ENCODE measurements around the gene TRIM27.
"Not testable (repeated sequence)": the region's sequence is repeated elsewhere in the genome, so short reads cannot be mapped to it uniquely, and the experiment has no call there.

Gene TRIM27, protein sequence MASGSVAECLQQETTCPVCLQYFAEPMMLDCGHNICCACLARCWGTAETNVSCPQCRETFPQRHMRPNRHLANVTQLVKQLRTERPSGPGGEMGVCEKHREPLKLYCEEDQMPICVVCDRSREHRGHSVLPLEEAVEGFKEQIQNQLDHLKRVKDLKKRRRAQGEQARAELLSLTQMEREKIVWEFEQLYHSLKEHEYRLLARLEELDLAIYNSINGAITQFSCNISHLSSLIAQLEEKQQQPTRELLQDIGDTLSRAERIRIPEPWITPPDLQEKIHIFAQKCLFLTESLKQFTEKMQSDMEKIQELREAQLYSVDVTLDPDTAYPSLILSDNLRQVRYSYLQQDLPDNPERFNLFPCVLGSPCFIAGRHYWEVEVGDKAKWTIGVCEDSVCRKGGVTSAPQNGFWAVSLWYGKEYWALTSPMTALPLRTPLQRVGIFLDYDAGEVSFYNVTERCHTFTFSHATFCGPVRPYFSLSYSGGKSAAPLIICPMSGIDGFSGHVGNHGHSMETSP

DNA sequence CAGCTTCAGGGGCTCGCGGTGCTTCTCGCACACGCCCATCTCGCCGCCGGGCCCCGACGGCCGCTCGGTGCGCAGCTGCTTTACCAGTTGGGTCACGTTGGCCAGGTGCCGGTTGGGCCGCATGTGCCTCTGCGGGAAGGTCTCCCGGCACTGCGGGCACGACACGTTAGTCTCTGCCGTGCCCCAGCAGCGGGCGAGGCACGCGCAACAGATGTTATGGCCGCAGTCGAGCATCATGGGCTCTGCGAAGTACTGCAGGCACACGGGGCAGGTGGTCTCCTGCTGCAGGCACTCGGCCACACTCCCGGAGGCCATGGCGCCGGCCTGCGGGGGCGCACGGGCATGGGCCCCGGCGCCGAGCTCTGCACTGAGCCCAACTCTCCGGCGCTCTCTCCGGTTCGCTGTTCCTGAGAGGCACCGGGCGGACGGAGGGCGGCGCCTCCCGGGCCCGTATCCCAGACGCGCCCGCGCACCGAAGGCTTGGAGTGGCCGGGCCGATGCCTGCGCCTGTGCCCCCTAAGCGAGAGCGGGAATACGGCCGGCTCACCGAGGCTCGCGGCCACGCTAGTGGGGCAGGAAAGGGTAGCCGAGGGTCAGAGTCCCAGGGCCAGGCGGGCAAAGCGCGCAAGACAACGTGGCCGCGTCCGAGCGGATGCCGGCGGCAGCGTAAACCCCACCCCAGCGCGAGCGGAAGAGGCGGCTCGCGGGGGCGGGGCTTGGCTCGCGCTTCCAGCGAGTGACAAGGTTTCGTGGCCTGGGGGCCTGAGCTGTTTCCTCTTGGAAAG is at the start of gene TRIM27:
Gene TRIM27, minus strand, starts transcription at position 668 of the 785 bp plus-strand sequence. Its CDS starts 353 bp downstream, at position 315.
- peak; percentile 71 for DNase-seq

DNA sequence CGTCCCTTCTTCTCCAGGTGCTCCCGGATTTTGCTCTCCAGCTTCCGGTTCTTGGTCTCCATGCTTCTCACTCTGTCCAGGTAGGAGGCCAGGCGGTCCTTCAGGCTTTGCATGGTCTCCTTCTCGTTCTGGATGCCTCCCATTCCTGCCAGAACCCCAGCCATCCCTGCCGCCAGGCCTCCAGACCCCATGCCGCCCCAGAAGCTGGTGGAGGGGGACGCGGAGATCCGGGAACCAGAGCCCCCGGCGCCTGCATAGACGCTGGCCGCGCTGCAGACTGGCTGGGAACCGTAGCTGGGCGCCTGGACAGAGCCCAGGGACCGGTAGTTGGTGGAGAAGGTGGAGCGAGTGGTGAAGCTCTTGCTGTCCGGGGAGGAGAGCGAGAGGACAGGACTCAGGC is 46.3 kb upstream of the TRIM27 start:
- not testable (repeated sequence) for DNase-seq

DNA sequence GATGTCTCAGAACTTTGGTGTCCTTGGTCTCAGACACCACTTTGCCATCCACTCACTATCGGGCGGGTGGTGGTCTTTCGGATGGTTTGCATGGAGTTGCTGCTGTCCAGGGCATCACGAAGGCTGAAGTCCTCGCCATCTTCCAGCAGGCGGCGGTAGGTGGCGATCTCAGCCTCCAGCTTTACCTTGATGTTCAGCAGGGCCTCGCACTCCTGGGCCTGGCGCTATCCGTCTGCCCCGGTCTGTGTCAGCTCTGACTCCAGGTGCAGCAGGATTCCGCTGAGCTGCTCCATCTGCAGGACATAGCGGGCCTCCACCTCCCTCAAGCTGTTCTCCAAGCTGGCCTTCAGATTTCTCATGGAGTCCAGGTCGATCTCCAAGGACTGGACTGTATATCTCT is 45.3 kb upstream of the TRIM27 start:
- DNase-seq: no peak

DNA sequence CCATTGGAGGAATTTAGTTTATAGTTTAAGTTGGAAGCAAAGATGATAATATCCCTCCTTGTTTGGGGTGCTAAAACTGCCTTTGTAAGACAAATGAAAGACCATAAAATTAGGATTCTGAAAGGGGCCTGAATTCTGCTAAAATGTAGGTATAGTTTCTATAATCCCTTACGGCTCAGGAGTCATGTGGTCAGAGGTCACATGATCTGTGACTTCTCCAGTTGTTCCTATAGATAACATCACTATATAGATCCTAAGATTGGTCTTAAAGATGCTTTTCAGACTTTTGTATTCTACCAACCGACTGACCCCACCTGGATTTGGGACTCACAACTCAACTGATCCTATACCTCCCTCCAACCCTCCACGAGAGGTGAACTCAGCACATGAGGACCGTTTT is 44.7 kb upstream of the TRIM27 start:
- DNase-seq: no peak

DNA sequence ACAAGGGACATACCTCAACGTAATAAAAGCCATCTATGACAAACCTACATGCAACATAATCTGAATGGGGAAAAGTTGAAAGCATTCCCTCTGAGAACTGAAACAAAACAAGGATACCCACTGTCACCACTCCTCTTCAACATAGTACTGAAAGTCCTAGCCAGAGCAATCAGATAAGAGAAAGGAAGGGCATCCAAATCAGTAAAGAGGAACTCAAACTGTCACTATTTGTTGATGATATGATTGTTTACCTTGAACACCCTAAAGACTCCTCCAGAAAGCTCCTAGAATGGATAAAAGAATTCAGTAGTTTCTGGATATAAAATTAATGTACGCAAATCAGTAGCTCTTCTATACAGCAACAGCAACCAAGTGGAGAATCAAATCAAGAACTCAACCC is 41.9 kb upstream of the TRIM27 start:
- no peak for DNase-seq

DNA sequence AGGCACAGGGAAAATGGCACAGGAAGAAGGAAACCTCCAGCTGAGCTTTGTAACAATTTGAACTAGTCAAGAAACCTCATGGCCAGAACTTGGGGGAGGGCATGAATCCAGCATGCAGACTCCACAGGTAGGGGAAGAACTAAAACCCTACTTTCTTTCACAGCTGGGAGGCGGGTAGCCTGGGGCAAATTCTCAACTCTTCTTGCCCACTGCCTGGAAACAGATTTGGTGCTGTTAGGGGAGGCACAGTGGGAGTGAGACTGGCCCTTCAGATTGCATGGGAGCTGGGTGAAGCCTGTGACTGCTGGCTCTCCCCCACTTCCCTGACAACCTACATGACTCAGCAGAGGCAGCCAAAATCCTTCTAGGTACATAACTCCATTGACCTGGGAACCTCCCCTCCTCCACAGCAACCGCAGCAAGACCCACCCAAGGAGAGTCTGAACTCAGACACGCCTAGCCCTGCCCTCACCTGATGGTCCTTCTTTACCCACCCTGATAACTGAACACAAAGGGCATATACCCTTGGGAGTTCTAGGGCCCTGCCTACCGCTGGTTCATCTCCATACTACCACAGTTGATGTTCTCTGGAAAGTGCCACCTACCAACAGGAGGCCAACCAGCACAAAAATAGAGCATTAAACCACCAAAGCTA is 37.2 kb upstream of the TRIM27 start:
- no peak for DNase-seq

DNA sequence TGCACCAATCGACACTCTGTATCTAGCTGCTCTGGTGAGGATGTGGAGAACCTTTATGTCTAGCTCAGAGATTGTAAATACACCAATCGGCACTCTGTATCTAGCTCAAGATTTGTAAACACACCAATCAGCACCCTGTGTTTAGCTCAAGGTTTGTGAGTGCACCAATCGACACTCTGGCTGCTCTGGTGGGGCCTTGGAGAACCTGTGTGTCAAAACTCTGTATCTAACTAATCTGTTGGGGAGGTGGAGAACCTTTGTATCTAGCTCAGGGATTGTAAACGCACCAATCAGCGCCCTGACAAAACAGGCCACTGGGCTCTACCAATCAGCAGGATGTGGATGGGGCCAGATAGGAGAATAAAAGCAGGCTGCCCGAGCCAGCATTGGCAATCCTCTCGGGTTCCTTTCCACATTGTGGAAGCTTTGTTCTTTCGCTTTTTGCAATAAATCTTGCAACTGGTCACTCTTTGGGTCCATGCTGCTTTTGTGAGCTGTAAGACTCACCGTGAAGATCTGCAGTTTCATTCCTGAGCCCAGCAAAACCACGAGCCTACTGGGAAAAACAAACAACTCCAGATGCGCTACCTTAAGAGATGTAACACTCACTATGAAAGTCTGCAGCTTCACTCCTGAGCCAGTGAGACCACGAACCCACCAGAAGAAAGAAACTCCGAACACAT is 34.9 kb upstream of the TRIM27 start:
- DNase-seq: not testable (repeated sequence)

DNA sequence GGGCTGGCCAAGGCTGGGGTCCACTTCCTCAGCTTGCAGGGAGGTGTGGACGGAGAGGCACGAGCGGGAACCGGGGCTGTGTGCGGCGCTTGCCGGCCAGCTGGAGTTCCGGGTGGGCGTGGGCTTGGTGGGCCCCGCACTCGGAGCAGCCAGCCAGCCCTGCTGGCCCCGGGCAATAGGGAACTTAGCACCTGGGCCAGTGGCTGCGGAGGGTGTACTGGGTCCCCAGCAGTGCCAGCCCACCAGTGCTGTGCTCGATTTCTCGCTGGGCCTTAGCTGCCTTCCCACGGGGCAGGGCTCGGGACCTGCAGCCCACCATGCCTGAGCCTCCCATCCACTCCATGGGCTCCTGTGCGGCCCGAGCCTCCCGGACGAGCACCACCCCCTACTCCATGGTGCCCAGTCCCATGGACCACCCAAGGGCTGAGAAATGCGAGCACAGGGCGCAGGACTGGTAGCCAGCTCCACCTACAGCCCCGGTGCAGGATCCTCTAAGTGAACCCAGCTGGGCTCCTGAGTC is 34.1 kb upstream of the TRIM27 start:
- DNase-seq: not testable (repeated sequence)

DNA sequence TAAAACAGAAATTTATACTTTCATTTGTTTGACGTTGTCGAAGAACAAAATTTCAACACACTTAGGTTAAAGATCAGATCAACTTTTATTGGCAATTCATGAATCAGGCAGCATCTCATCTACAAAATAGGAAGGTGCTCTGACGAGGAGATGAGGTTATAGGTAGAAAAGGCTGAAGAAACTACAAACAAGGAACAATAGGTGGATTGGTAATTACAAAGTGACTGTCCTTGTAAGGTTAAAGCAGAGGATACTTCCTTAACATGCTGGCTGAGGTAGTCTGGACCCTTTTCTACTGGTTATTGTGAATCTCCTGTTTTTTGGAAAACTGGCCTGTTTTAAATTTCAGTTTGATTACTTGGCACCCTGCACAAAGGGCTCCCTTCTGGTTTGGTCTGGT is 32.5 kb upstream of the TRIM27 start:
- no peak for DNase-seq

DNA sequence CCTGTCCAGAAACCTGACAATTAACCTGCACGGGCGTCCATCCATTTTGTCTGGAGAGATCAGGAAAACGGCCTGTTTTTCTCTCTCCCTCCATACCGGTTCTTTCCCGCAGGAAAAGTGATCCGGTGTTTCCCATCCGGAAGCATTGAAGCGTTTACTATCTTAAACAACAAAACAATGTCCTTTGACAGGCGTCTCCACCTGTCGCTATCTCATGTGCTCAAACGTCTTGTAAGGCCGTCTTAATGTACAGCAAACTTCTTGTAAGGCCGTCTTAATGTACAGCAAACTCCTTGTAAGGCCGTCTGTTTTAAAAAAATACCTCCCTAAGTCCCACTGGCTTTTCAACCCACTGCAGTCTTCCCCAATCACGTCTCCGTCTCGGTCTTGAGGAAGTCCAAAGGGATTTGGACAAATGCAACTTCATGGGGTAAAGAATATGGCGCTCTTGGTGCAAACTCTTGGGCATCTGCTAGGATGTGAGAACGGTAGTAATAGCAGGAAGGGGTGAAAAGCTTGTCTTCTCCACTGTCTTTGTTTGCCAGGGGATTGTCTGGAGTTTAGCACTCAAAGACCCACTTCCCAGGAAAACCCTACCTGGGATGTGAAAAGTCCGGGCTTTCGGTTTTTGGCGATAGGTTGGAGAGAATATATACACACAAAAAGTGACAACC is 29.9 kb upstream of the TRIM27 start:
- DNase-seq: no peak

DNA sequence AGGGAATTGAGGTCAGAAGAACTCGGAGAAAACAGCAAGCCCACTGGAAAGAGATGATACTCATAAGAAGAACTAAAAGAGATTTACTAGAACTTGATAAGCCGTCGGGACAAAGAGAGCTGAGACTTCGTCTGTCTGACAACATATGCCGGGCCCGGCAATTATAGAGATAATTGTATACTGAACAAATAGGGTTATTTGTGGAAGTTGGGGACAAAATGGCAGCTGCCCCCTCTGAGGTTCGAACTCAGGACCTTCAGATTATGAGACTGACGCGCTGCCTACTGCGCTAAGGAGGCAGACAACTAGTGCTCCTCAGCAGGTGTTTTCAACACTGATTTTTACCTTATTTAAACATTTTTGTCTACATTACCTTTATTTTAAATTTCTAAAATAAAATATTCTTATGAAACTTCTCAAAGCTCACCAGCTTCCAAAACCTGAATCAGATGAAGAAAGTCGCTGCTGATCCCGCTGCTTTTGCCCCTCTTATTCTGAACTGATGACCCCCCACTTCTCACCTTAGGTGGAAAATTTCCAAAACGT is 29.3 kb upstream of the TRIM27 start:
- no peak for DNase-seq

DNA sequence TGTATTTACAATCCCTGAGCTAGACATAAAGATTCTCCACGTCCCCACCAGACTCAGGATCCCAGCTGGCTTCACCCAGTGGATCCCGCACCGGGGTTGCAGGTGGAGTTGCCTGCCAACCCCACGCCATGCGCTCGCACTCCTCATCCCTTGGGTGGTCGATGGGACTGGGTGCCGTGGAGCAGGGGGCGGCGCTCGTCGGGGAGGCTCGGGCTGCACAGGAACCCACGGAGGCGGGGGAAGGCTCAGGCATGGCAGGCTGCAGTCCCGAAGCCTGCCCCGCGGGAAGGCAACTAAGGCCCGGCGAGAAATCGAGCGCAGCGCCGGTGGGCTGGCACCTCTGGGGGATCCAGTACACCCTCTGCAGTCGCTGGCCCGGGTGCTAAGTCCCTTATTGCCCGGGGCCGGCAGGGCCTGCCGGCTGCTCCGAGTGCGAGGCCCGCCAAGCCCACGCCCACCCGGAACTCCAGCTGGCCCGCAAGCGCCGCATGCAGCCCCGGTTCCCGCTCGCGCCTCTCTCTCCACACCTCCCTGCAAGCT is 25.9 kb upstream of the TRIM27 start:
- DNase-seq: not testable (repeated sequence)

DNA sequence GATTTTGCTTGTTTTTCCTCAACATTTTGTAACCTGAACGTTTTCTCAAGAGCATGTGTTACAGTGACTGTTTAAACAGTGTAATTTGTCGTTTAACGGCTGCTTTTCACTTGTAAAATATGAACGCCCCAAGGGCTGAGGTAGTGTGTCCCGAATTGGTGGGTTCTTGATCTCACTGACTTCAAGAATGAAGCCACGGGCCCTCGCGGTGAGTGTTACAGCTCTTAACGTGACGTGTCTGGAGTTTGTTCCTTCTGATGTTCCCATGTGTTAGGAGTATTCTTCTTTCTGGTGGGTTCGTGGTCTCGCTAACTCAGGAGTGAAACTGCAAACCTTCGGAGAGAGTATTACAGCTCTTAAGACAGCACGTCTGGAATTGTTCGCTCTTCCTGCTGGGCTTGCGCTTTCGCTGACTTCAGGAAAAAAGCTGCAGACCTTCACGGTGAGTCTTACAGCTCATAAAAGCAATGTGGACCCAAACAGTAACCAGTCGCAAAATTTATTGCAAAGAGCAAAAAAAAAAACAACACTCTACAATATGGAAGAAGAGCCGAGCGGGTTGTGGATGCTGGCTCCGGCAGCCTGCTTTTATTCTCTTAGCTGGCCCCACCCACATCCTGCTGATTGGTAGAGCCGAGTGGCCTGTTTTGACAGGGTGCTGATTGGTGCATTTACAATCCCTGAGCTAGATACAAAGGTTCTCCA is 25.1 kb upstream of the TRIM27 start:
- DNase-seq: no peak

DNA sequence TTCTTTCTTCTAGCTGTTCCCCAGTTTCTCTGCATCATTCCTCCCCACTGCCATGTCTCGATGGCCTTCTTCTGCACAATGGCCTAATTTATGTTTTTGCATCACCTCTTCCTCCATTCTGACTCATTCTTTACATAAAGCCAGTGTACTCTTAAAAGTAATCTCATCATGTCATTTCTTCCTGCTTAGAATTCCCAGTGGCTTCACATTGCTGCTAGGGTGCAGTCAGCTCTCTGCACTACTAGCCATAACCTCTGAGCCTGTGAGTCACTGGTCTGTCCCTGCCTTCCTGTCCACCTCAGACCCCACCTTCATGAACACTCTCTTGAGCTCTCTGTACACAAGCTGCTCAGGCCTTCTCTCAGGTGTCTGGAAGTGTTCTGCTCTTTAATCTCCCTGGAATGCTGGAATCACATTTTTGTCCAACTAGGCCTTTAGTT is 24.1 kb upstream of the TRIM27 start:
- no peak for DNase-seq

DNA sequence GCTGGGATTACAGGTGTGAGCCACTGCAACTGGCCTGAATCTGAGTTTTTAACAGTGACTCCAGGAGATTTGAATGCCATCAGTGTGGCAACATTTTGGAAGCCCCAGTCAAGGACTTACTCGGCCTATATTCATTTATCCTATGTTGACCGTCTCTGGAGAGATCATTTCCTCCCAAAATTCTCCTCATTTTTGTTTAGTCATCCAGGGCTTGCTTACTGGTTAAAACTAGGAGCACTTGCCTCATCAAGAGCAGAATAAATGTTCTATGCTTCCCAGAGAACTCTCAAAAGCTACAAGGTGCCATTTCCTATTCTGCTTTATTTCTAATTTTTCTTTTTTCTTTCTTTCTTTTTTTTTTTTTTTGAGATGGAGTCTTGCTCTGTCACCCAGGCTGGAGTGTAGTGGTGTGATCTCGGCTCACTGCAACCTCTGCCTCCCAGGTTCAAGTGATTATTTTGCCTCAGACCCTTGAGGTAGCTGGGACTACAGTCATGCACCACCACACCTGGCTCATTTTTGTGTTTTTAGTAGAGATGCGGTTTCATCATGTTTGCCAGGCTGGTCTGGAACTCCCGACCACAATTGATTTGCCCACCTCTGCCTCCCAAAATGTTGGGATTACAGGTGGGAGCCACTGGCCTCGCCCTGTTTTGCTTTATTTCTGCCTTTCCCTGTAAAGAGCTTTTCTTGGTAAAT is 23.4 kb upstream of the TRIM27 start:
- DNase-seq: no peak

DNA sequence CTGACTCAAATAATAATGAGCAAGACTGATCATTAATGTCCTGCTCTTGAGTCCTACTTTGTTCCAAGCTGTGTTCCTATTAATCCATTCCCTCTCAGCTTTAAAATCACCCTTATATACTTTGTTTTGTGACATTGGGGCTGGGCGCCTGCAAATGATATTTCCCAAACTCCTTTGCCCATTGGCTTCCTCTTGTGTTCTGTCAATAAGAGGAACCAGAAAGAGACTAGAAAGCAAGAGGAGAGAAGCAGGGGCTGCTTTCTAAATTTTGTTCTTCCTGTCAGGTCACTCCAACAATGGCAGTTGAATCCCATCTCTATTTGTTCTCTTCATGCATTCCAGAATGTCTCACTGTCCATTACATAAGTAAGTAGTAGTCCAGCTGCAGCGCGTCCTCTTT is 21.6 kb upstream of the TRIM27 start:
- DNase-seq: no peak

DNA sequence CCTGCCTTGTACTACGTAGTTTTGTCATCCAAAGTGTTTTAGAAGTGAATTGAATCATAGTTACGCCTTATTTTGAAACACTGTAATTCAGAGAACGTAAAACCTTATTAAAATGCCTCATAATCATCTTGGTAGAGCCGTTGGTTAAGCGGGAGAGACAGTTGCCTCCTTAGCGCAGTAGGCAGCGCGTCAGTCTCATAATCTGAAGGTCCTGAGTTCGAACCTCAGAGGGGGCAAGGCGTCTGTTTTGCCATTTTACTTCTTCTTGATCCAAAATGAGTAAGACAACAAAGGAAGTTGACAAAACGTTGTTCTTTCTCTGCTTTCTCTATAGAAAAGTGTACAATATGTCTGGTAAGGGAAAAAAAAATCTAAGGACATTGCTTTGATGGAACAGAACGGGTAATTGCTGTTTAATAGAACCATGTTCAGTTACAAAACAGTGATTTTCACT is 20.7 kb upstream of the TRIM27 start:
- DNase-seq: peak; percentile 39

DNA sequence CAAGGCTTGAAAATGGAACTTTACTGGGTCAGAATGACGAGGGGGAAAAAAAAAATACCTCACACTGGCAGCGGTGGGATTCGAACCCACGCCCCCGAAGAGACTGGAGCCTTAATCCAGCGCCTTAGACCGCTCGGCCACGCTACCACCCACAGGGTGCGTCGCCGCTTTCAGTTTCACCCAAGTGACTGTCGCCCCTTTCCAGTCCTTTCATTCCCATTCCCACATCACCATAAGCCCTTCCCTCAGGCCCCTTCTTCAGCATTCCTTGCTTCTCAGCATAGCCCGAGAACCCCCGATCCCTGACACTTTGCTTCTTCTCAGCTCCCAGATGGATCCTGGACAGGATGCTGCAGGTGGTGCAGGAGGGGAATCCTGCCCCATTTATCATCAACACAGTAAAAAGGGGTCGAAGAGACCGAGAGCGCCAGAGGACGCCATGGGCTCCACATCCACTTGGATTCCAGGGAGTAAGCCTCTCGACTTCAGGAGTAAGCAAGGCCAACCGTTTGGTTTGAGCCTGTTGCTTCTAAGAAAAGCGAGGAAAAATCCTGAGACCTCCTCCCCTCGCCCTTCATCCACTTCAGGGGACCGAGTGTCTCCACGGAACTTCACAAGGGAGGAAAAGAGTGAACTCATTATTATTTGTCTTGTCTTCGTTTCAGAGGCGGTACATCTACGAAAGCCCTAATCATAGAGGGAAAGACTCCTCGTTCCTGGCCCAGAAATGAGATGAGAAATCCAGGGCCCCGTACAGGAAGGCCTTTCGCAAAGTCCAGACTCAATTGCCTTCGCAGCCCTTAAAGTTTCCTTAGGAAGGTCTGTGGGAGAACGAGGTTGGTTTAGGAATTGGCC is 20.0 kb upstream of the TRIM27 start:
- peak; percentile 53 for DNase-seq

DNA sequence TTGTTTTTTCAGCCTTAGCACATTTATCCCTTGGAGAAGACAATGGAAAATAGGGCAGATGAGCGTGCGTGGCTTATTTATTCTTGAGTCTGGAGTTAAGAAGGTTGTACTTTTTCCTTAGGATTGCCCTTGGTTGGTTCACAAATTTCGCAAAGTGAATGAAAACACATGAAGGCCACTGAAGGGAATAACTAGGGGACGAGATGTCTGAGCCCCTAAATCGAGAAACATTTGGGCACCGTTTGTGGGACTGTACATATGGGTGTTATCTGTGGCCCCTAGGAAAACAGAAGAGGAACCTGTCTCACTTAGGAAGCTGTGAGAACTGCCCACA is 19.4 kb upstream of the TRIM27 start:
- DNase-seq: no peak
